Colonic mucosa (tissue), 4 donors: Measurements from ENCODE around the gene TTYH3. TPM values are rescaled to one million over a fixed set of nuclear protein-coding genes. Genes with fewer than 3 reads are reported as not detected.

ENCODE experiments used
- DNase-seq: peaks from one replicate; pipeline ENCODE4 v3.0.0-alpha.2; 2020
- H3K27ac ChIP-seq: fragments of 200-600 bp; one replicate; pipeline ENCODE4 v1.8.0; 2021
- H3K27me3 ChIP-seq: fragments of 200-600 bp; one replicate; pipeline ENCODE4 v1.8.0; 2021
- H3K36me3 ChIP-seq: fragments of 200-600 bp; one replicate; pipeline ENCODE4 v1.8.0; 2021
- H3K4me1 ChIP-seq: fragments of 200-600 bp; one replicate; pipeline ENCODE4 v1.8.0; 2021; ENCODE audit warnings: mild to moderate bottlenecking
- H3K4me3 ChIP-seq: fragments of 200-600 bp; one replicate; pipeline ENCODE4 v1.8.0; 2021
- H3K9ac ChIP-seq, 2 donors: one replicate each; pipeline ENCODE4 v1.7.0; 2013; ENCODE audit warnings: control low read depth in 2 of 2, low read depth in 2 of 2, low read length in 2 of 2
- H3K9me3 ChIP-seq: fragments of 200-600 bp; one replicate; pipeline ENCODE4 v1.8.0; 2021
- CTCF ChIP-seq: fragments of 200-600 bp; IDR thresholded peaks from one replicate; pipeline ENCODE4 v1.8.0; 2022; ENCODE audit warnings: antibody characterized with exemption, mild to moderate bottlenecking
- intact Hi-C: fragments of 100-400 bp; cut with DNase I; formaldehyde crosslinking; loops from one replicate; pipeline ENCODE4 v1.14.1; 2022
- total RNA-seq, 2 donors: library from RNA; stranded (reverse); fragmentation: NEBNext Ultra II Directional in 1 of 2; extraction: Animal tissue kit (Norgen Biotek cat#: 25700) in 1 of 2; gene quantifications; one replicate each; pipeline ENCODE4 v1.2.1, GENCODE V29; 2021
- donor health status: healthy.
- donor health status: DM: no; HTN: no; CAD: no.
- donor health status: DM: no; HTN: no; CAD: no.

The TTYH3 gene
- total RNA-seq, 2 donors from 2014 or later = 50.0 to 59.5 TPM

- H3K9ac ChIP-seq = no peak overlapping the region
These were observed 8.7 kb upstream of the TTYH3 start for GRCh38 chr7:2622869-2623697.

DNA sequence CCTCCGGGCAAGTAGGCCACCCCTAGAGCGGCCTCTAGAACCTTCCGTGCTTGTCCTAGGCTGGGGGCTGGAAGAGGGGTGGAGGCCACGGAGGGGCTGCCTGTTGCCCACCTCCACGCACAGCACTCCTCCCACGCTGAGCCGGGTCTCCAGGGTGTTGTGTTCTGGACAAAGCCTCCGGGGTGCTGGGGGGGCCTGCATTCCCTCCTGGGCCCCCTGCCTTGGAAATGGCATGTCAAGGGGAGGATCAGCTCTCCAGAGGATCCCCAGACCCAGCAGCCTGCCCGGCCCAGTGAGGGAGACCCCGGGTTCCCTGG, 8.1 kb upstream of the TTYH3 start:
- Histone ChIP-seq H3K9ac (peak overlapping the region in 1 of 2 donors; percentile 14), H3K36me3 (no peaks in the 10 kb centered on the region), H3K9me3 (no peaks in the 10 kb centered on the region), H3K27me3 (no peaks in the 10 kb centered on the region), H3K27ac (peak overlapping the region; percentile 34), H3K4me1 (peaks cover 22% of the 10 kb centered on the region), H3K4me3 (no peak overlapping the region)
- TF ChIP-seq CTCF = no peak
- DNase-seq = no peak
- intact Hi-C loops = no loop called here

More at GRCh38 chr7:2622869-2623697, 8.7 kb upstream of the TTYH3 start:
- no peak for TF ChIP-seq CTCF
- H3K27ac ChIP-seq = peak overlapping the region; percentile 34
- intact Hi-C loops = no loop called here
- no peak overlapping the region for H3K4me3 ChIP-seq
- no peaks in the 10 kb centered on the region for H3K27me3 ChIP-seq
- no peaks in the 10 kb centered on the region for H3K9me3 ChIP-seq
- peaks cover 22% of the 10 kb centered on the region for H3K4me1 ChIP-seq
- DNase-seq = peak; percentile 76
- no peaks in the 10 kb centered on the region for H3K36me3 ChIP-seq

GRCh38 chr7:2624293-2624886, 7.4 kb upstream of the TTYH3 start:
- Histone ChIP-seq H3K4me1 (peaks cover 22% of the 10 kb centered on the region), H3K4me3 (no peak overlapping the region), H3K27me3 (no peaks in the 10 kb centered on the region), H3K9ac (no peak overlapping the region), H3K36me3 (no peaks in the 10 kb centered on the region), H3K27ac (no peak overlapping the region), H3K9me3 (no peaks in the 10 kb centered on the region)
- TF ChIP-seq CTCF = no peak
- DNase-seq = no peak
- intact Hi-C loops = no loop called here

DNA sequence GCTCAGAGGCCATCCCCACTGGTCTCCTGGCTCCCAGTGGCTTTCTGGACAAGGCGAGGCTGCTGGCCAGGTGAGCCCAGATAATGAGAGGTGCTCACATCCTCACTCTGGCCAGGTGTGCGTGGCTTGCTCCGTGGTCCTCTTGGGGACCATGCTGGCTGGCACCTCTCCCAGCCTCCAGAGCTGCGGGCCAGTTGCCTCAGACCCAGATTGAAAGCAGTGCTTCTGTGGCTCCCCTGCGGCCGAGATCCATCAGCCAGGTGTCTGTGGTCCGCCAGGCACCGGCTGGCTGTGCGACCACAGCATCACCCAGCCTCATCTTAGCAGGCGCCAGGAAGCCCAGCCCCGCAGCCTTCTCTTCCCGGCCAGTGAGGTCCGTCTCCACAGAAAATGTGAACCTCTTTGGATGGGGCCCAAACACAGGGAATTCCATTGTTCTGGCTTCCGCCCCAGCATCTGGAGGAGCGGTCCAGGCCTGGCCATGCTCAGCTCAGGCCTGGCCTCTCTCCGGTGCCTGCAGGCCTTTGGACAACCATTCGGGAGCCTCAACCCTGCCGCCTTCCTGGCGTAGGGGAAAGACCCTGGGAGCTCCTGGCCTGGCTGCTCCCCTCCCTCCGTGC, 5.2 kb upstream of the TTYH3 start:
- H3K4me1 ChIP-seq = peaks cover 24% of the 10 kb centered on the region

More for the DNA sequence above, 5.2 kb upstream of the TTYH3 start:
- intact Hi-C loops = no loop called here
- H3K27ac ChIP-seq = no peak overlapping the region
- no peaks in the 10 kb centered on the region for H3K36me3 ChIP-seq
- H3K4me3 ChIP-seq = no peak overlapping the region
- TF ChIP-seq CTCF = no peak
- DNase-seq = no peak
- H3K27me3 ChIP-seq = no peaks in the 10 kb centered on the region
- H3K9me3 ChIP-seq = no peaks in the 10 kb centered on the region
- no peak overlapping the region for H3K9ac ChIP-seq
